ENCODE results near the gene TUBB3. TPM values are rescaled to one million over a fixed set of nuclear protein-coding genes. Genes with fewer than 3 reads are reported as not detected.

The TUBB3 gene
- total RNA-seq, 1 experiment from 2014 or later = 205 TPM

DNA sequence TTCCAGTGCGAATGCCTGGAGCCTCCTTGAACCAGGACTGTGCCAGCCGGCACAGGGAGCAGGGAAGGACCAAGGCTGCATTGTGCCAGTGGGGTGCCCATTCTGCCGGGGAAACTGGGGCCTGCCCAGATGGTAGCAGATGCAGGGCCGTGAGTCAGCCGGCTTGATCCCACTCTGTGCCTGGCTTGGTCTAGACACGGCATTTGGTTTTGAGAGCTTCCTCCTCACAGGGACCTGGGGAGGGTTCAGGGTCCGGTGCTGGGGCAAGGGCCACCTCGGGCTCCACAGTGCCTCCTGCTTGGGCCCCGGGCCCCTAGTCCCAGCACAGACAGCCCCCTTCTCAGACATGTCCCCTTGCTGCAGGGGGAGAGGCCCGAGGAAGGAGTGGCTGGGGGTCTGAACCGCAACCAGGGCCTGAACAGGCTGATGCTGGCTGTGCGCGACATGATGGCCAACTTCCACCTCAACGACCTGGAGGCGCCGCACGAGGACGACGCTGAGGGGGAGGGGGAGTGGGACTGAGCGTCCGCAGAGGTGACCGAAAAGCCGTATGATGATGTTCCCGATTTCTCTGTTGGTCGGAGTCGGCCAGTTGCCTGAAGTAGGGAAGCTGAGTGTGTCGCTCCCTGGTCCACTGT, 12.3 kb upstream of the TUBB3 start:
- no peaks in the 10 kb centered on the region for H3K4me1 ChIP-seq (ENCODE audit: control insufficient read depth, insufficient read depth, low read length)
- H3K4me3 ChIP-seq (ENCODE audit: low read depth in 2 of 2, low read length in 2 of 2) = no peak overlapping the region
- no peak for ATAC-seq
- ChIA-PET CTCF (interaction anchor here (0.7 kb wide), 2 partner anchors 27 to 921 kb away, joined by 3 to 4 read pairs; no protein-coding TSS in a partner anchor), POLR2A (no interaction called here)
- TF ChIP-seq POLR2AphosphoS5 (IDR thresholded peaks at IDR 0.05; ENCODE audit: low read depth, low read length) = no peak
- TF ChIP-seq REST (IDR thresholded peaks at IDR 0.05; ENCODE audit: insufficient read depth in 1 of 2, low read depth in 2 of 2, low read length in 1 of 2) = no peak
- TF ChIP-seq SIN3A (IDR thresholded peaks at IDR 0.05; ENCODE audit: borderline replicate concordance, insufficient read depth, low read depth, low read length) = no peak
- TF ChIP-seq CTCF (IDR thresholded peaks at IDR 0.05) = 0 out of 2 replicates have a peak, but pooled peaks have one; percentile 5
- H3K9me3 ChIP-seq (ENCODE audit: control insufficient read depth, insufficient read depth, low read depth, low read length) = no peaks in the 10 kb centered on the region
- H3K36me3 ChIP-seq (ENCODE audit: control insufficient read depth, insufficient read depth, low read length) = peaks cover 3% of the 10 kb centered on the region; the same call in 1 of the 2 replicates
- H3K27ac ChIP-seq (ENCODE audit: low read length) = no peak overlapping the region
- DNase-seq (ENCODE audit: low read depth, low spot score) = no peak
- H3K27me3 ChIP-seq (ENCODE audit: control insufficient read depth, insufficient read depth, low read length) = no peaks in the 10 kb centered on the region
- in situ Hi-C loops (cut with HindIII; ENCODE audit: low pct_unique_long_range_greater_than_20kb, low sequenced_read_pairs) (no loop called here), intact Hi-C loops (cut with micrococcal nuclease; ENCODE audit: unreplicated experiment) (no loop called here)
- no TSS peak for BruUV-seq (replicated peaks)

GRCh38 chr16:89911375-89911774, 11.8 kb upstream of the TUBB3 start:
- no peak for TF ChIP-seq REST (IDR thresholded peaks at IDR 0.05; ENCODE audit: insufficient read depth in 1 of 2, low read depth in 2 of 2, low read length in 1 of 2)
- no peak for TF ChIP-seq POLR2AphosphoS5 (IDR thresholded peaks at IDR 0.05; ENCODE audit: low read depth, low read length)
- TF ChIP-seq CTCF (IDR thresholded peaks at IDR 0.05) = no peak
- TF ChIP-seq TCF7L2 (IDR thresholded peaks at IDR 0.05; ENCODE audit: low read depth, low read length) = no peak
- TF ChIP-seq SIN3A (IDR thresholded peaks at IDR 0.05; ENCODE audit: borderline replicate concordance, insufficient read depth, low read depth, low read length) = no peak
- H3K36me3 ChIP-seq (ENCODE audit: control insufficient read depth, insufficient read depth, low read length) = peaks cover 3% of the 10 kb centered on the region; the same call in 1 of the 2 replicates
- intact Hi-C loops (cut with micrococcal nuclease; ENCODE audit: unreplicated experiment) = no loop called here
- DNase-seq (ENCODE audit: low read depth, low spot score) = no peak
- BruUV-seq (replicated peaks) = no TSS peak
- ChIA-PET CTCF (no interaction called here), POLR2A (no interaction called here)
- no peak overlapping the region for H3K4me3 ChIP-seq (ENCODE audit: low read depth in 2 of 2, low read length in 2 of 2)
- H3K9me3 ChIP-seq (ENCODE audit: control insufficient read depth, insufficient read depth, low read depth, low read length) = no peaks in the 10 kb centered on the region
- no peaks in the 10 kb centered on the region for H3K27me3 ChIP-seq (ENCODE audit: control insufficient read depth, insufficient read depth, low read length)
- H3K4me1 ChIP-seq (ENCODE audit: control insufficient read depth, insufficient read depth, low read length) = no peaks in the 10 kb centered on the region
- no peak overlapping the region for H3K27ac ChIP-seq (ENCODE audit: low read length)
- in situ Hi-C loops (cut with HindIII; ENCODE audit: low pct_unique_long_range_greater_than_20kb, low sequenced_read_pairs) = no loop called here
- no peak for ATAC-seq
